Natural killer cell (primary cell): ENCODE results near the gene GPR142. TPM values are rescaled to one million over a fixed set of nuclear protein-coding genes. Genes with fewer than 3 reads are reported as not detected.

Experiments
- ATAC-seq, 3 donors: fragments of 150-1000 bp in 2 of 3; fragments of 200-7000 bp in 1 of 3; cut with Tn5 transposase; 1 replicate in 1 of 3; 2 replicates in 2 of 3; pipeline ENCODE4 v1.10.0; 2021; ENCODE audit warnings: mild to moderate bottlenecking in 2 of 3, moderate library complexity in 2 of 3
- DNase-seq, 2 donors: peaks; one replicate each; pipeline versions ENCODE4 v3.0.0 to v3.0.0-alpha.2; 2013 to 2021; ENCODE audit warnings: mixed read lengths in 1 of 2
- H3K27ac ChIP-seq: one replicate; pipeline ENCODE4 v1.5.1; 2013; ENCODE audit warnings: mild to moderate bottlenecking, low read length
- H3K27me3 ChIP-seq: one replicate; pipeline ENCODE4 v1.6.1; 2013; ENCODE audit warnings: low read length; ENCODE audit not compliant: control insufficient read depth, insufficient read depth
- H3K36me3 ChIP-seq: one replicate; pipeline ENCODE4 v1.6.1; 2013; ENCODE audit warnings: low read length; ENCODE audit not compliant: control insufficient read depth, insufficient read depth
- H3K4me1 ChIP-seq: one replicate; pipeline ENCODE4 v1.6.1; 2013; ENCODE audit warnings: low read length; ENCODE audit not compliant: control insufficient read depth, insufficient read depth
- H3K4me3 ChIP-seq: one replicate; pipeline ENCODE4 v1.5.1; 2013; ENCODE audit warnings: low read length
- H3K9me3 ChIP-seq: one replicate; pipeline ENCODE4 v1.6.1; 2013; ENCODE audit warnings: low read length; ENCODE audit not compliant: control insufficient read depth, insufficient read depth
- H3K27ac Mint-ChIP-seq, 2 donors: one replicate each; pipeline ENCODE4 v1.8.0; 2022; ENCODE audit warnings: mild to moderate bottlenecking in 2 of 2, mixed read lengths in 2 of 2, moderate library complexity in 1 of 2
- H3K27me3 Mint-ChIP-seq, 2 donors: one replicate each; pipeline ENCODE4 v1.8.0; 2022; ENCODE audit warnings: low read depth in 2 of 2, mixed read lengths in 2 of 2
- H3K36me3 Mint-ChIP-seq: one replicate; pipeline ENCODE4 v1.8.0; 2022; ENCODE audit warnings: mixed read lengths
- H3K4me1 Mint-ChIP-seq, 2 donors: one replicate each; pipeline ENCODE4 v1.8.0; 2022; ENCODE audit warnings: mixed read lengths in 2 of 2
- H3K4me3 Mint-ChIP-seq: one replicate; pipeline ENCODE4 v1.8.0; 2022; ENCODE audit warnings: mild to moderate bottlenecking, moderate library complexity, mixed read lengths
- H3K9me3 Mint-ChIP-seq, 2 donors: one replicate each; pipeline ENCODE4 v1.8.0; 2022; ENCODE audit warnings: mixed read lengths in 2 of 2
- WGBS: methylation state at CpG from one replicate; pipeline ENCODE4 v1.1.7; 2013; ENCODE audit warnings: missing lambda C conversion rate; ENCODE audit not compliant: insufficient coverage; 5-methylcytosine and 5-hydroxymethylcytosine counted together
- intact Hi-C: fragments of 100-400 bp; cut with micrococcal nuclease; formaldehyde crosslinking; loops from one replicate; pipeline ENCODE4 v1.14.2; 2022
- total RNA-seq, 4 donors: library from RNA; stranded (reverse); fragments of 120-200 nt in 1 of 4; gene quantifications; one replicate each; pipeline versions ENCODE4 v1.2.3 to v1.2.4, GENCODE V29; 2013 to 2022
- TF ChIP-seq, protein P1 (sequence below): fragments of 200-600 bp; IDR thresholded peaks from one replicate; pipeline ENCODE4 v1.8.0; 2022; ENCODE audit warnings: antibody characterized with exemption

The GPR142 gene
- total RNA-seq, 3 donors from 2014 or later (not counting 1 experiment from before 2014, with no cell fraction given), result not detected

DNA sequence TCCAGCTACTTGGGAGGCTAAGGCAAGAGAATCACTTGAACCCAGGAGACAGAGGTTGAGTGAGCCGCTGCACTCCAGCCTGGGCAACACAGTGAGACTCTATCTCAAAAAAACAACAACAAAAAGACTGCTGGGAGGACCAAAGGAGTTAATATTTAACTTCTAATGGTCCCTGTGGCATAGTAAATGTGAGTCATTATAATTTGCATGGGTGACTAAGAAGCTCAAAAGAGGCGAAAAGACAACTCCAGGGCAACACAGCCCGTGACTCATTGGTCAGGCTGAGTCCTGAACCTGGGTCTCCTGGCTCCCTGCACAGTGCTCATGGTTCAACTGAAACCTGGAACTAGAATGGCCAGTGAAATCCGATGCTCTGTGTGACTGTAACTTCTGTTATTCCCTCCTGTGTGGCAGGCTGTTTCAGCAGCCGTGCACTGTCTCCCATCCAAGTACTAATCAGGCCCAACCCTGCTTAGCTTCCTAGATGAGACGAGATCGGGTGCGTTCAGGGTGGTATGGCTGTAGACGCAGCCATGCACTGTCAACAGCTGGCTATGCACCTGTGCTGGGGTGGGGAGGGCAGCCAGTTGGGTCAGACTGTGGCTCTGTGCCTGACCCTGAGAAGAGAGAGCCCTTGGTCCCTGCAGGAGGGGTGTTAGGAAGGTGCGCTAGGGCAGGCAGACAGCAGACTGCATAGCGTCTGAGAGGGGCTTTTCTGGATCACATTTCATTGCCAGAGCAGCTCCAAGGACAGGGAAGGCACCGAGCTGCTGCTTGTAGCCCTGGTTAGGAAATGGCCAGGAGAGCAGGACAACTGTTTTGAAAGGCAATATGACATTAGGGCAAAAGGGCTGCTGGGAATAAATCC, 50.1 kb downstream of the GPR142 start:
- Mint-ChIP-seq H3K9me3 (no peaks in the 10 kb centered on the region), H3K36me3 (no peaks in the 10 kb centered on the region), H3K4me1 (no peaks in the 10 kb centered on the region), H3K27ac (no peak overlapping the region), H3K4me3 (no peak overlapping the region), H3K27me3 (peaks cover 0 to 6% of the 10 kb centered on the region in 2 donors)
- Histone ChIP-seq H3K27me3 (no peaks in the 10 kb centered on the region), H3K27ac (no peak overlapping the region), H3K36me3 (no peaks in the 10 kb centered on the region), H3K9me3 (no peaks in the 10 kb centered on the region), H3K4me1 (no peaks in the 10 kb centered on the region), H3K4me3 (no peak overlapping the region)
- 77% methylated on average over 12 of the region's 12 CpGs for whole genome bisulfite sequencing
- intact Hi-C loops, result no loop called here
- TF ChIP-seq, protein P1, sequence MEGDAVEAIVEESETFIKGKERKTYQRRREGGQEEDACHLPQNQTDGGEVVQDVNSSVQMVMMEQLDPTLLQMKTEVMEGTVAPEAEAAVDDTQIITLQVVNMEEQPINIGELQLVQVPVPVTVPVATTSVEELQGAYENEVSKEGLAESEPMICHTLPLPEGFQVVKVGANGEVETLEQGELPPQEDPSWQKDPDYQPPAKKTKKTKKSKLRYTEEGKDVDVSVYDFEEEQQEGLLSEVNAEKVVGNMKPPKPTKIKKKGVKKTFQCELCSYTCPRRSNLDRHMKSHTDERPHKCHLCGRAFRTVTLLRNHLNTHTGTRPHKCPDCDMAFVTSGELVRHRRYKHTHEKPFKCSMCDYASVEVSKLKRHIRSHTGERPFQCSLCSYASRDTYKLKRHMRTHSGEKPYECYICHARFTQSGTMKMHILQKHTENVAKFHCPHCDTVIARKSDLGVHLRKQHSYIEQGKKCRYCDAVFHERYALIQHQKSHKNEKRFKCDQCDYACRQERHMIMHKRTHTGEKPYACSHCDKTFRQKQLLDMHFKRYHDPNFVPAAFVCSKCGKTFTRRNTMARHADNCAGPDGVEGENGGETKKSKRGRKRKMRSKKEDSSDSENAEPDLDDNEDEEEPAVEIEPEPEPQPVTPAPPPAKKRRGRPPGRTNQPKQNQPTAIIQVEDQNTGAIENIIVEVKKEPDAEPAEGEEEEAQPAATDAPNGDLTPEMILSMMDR, result no peak
- ATAC-seq, result peak in 1 of 3 donors; percentile 21
- no peak for DNase-seq

DNA sequence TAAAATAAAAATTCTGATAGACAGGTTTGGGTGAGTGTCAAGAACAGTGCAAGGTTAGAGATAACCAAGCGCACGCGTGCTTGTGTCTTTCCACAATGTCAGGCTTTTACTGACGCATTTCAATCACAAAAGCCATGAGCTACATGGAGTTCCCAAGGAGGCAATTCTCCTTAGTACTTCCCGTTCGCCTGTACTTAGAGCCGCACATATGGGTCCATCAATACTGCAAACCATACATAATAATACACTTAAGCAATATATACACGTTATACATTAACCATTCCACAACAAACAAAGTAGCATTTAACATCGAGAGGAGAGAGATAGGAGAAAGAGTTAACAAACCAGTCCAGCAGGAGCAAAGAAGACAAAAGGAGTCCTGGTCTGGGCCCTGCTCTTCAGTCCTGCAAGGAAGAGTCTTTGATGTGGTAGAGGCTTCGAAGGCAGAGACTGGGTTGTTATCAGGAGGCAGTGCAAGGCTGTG, 52.7 kb downstream of the GPR142 start:
- Mint-ChIP-seq H3K4me1 (no peaks in the 10 kb centered on the region), H3K9me3 (no peaks in the 10 kb centered on the region), H3K4me3 (no peak overlapping the region), H3K27me3 (peaks cover 0 to 8% of the 10 kb centered on the region in 2 donors), H3K27ac (no peak overlapping the region), H3K36me3 (no peaks in the 10 kb centered on the region)
- H3K27me3 ChIP-seq, result no peaks in the 10 kb centered on the region
- ATAC-seq (no peak), DNase-seq (no peak)
- 90% methylated on average over 9 of the region's 10 CpGs for WGBS
- no peaks in the 10 kb centered on the region for H3K9me3 ChIP-seq
- no peaks in the 10 kb centered on the region for H3K36me3 ChIP-seq
- H3K4me3 ChIP-seq, result no peak overlapping the region
- intact Hi-C loops, result no loop called here
- H3K4me1 ChIP-seq, result no peaks in the 10 kb centered on the region
- H3K27ac ChIP-seq, result no peak overlapping the region
- TF ChIP-seq, protein P1, result no peak

Other genes with a start within 250 kb of the GPR142 start
- gene RPL38, start 163.8 kb upstream of the GPR142 start, total RNA-seq, result 100 to 1,000 TPM; 560 to 802 (median 759) TPM
- gene TTYH2, start 153.9 kb upstream of the GPR142 start, total RNA-seq, result 1 to 10 TPM; 4.3 to 7.9 (median 4.8) TPM
- gene DNAI2, start 93.3 kb upstream of the GPR142 start, total RNA-seq, result 1 to 10 TPM in 2 of 3 donors, under 1 TPM in 1; 0.35 to 1.8 (median 1.2) TPM
- 1 to 10 TPM; 1.7 to 7.1 (median 6.1) TPM for gene KIF19, start 41.3 kb upstream of the GPR142 start, total RNA-seq
- gene BTBD17, start 5.6 kb upstream of the GPR142 start, total RNA-seq, result under 1 TPM in 1 of 3 donors, not detected in 2; 0.48 TPM
- under 1 TPM; 0.26 to 0.60 (median 0.29) TPM for gene GPRC5C, start 64.6 kb downstream of the GPR142 start, total RNA-seq
- gene CD300A, start 99.1 kb downstream of the GPR142 start, total RNA-seq, result 100 to 1,000 TPM; 287 to 370 (median 295) TPM
- 1 to 10 TPM; 2.0 to 4.9 (median 3.5) TPM for gene CD300LB, start 164.0 kb downstream of the GPR142 start, total RNA-seq
- gene CD300C, start 178.6 kb downstream of the GPR142 start, total RNA-seq, result 1 to 10 TPM; 4.3 to 7.6 (median 6.9) TPM
- gene CD300H, start 200.0 kb downstream of the GPR142 start, total RNA-seq, result 1 to 10 TPM in 1 of 3 donors, under 1 TPM in 1, not detected in 1; 0.90 to 9.3 TPM
- gene CD300LD, start 224.8 kb downstream of the GPR142 start, total RNA-seq, result not detected